Dedifferentiated amniotic fluid mesenchymal stem cell (primary cell): ENCODE results near the gene KRT71.

ENCODE experiments used
- DNase-seq: peaks from one replicate; pipeline ENCODE4 v3.0.0-alpha.2; 2016; ENCODE audit errors: extremely low spot score

Gene KRT71

DNA sequence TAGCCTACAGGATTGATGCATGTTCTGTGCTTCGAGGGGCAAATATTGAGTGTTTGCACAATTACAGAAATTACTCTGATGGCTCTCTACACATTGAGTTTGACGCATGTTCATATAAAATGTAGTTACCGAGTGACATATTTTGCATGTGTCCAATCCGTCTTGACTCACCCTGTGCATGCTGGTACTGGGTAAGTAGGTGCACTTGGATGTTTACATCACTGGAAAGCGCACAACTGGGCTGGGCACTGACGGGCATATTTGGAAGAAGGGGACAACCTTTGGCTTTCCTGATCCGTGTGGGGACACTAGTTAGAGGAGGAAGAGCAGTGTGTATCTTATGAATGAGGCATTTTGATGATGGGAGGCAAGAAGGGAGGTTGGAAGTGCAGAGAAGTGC lies 55.0 kb downstream of the KRT71 start:
- DNase-seq: no peak

DNA sequence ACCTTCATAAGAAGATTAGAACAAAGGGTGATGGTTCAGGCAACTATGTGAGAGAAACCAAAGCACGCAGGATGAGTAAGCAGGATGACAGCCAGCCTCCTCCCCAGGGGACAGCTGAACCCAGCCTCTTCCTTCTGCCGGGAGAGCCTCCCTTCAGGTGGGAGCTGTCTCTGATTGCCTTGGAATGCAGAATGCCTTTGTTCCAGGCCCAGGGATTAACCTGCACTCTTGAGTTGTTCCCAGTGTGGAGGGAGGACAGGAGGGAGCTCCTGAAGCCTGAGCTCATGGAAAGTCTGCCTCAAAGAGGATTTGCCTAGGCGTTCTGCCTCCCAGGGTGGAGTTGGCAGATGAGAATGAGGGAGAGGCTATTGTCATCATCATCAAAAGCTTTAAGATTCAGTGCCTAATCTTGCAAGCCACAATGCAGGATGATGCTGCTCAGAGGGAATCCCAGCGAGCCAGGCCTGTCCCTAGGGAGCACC lies 56.3 kb downstream of the KRT71 start:
- DNase-seq: no peak

DNA sequence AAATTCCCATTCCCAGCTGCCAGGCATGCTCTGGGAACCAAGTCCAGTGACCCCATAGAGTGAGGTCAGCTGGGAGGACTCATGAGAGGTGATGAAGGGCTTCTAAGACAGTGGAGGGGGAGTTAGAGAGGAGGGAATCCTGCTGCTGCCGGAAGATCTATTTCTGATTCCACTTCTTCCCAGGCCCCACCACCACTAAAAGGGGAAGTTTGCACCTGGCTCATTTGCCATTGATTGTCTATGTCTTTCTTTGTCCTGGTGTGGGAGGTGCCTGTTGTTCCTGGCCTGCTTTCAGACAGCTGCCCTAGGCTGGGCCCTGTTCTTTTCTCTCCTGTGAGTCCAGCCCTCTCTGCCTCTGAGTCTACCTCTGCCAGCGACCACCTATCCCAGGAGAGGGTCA lies 56.9 kb downstream of the KRT71 start:
- DNase-seq: no peak

DNA sequence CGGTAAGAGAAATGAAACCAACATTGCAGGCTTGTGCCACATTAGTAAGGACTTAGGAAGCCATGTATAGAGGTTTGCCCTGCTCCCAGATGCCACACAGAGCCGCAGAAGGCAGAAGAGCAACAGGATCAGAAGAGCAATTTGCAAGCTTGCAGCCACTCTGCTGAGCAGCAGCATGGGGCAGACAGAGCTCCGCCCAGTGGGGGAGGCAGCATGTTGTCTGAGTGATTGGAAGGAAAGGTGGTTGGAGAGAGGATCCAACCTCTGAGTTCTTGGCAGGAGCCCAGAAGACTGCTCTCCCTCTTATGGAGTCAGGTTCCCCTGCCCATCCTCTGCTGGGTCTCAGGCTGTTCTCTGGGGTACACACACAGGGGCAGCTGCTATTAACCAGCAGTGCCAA lies 57.6 kb downstream of the KRT71 start:
- DNase-seq: no peak

DNA sequence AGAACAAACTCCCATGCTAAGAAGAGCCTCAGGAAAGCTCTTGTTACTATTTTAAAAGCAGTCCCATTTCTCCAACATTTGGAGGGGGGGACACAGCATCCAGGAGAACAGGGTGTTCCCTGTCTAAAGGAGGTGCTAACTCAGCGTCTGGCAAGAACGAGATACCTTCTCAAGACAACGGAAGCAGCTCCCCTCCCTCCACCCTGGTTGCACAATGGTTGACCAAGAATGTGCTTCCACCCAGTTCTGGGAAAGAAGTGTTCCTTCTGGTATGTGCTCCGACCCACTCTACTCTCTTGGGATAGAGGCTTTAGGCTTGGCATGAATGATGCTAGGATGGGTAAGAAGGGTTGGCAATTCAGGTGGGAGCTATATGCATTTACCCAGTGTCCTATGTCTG lies 58.4 kb downstream of the KRT71 start:
- no peak for DNase-seq

DNA sequence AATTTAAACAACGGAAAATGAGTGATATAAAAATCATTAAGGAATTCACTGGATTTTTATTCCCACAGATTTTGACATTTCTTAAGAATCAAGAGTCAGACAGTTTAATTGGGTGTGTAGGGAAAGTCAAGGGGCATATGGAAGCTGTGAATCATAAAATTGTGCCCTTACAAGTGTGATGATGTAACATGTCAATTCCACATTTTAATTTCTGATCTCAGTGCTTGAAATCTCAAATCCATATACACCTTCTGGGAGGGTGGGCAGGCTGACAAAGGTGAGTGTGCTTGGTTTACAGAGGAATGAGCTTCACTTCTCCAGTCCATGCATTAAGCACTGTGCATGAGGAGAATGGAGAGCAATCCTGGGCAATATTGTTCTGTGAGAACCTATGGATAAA lies 58.8 kb downstream of the KRT71 start:
- DNase-seq: no peak
